ENCODE measurements around the gene CELF1.

CELF1 gene

DNA sequence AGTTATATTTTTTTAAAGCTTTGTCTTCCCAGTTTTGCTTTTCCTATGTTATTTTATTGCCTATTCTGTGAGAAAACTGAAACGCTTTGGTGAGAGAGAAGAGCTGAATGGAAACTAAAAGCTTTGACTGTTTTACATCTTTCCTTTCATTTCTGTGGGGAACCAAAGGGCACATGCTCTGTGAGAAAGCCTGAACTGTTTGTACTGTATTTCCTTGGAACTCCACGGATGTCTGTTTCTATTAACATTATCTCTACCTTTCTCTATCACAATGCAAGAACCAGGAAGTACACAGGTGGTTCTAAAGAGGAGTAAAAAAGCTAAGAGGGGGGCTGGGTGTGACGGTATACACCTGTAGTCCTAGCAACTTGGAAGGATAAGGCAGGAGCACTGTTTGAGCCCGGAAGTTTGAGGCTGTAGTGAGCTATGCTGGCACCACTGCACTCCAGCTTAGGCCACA lies 43.8 kb downstream of the CELF1 start:
- DNase-seq (ENCODE audit: low spot score), result no peak

DNA sequence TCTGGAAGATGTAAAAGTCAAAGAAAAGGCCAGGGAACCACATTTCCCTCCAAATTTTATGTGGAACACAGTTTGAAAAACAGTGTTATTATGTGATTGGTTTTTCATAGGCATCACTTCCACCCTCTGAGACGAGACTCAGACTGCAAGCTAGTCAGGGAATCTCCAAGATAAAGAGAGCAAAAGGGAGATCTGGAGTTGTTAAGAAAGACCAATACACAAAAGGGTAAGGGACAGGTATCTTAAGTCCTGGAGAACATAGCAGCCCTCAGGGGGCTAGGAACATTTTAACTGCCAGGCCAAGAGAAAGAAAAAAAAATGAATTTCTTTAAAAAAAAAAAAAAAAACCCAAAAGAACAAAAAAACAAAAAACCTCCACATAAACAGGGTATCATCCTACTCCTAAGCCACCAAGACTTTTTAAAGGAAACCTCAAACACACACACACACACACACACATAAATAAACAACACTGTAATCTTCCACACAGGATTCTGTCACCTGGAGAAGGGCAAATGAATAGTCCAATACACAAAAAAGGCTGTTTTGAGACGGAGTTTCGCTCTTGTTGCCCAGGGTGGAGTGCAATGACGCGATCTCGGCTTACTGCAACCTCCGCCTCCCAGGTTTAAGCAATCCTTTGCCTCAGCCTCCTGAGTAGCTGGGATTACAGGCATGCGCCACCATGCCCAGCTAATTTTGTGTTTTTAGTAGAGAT lies 44.5 kb downstream of the CELF1 start:
- no peak for DNase-seq (ENCODE audit: low spot score)

DNA sequence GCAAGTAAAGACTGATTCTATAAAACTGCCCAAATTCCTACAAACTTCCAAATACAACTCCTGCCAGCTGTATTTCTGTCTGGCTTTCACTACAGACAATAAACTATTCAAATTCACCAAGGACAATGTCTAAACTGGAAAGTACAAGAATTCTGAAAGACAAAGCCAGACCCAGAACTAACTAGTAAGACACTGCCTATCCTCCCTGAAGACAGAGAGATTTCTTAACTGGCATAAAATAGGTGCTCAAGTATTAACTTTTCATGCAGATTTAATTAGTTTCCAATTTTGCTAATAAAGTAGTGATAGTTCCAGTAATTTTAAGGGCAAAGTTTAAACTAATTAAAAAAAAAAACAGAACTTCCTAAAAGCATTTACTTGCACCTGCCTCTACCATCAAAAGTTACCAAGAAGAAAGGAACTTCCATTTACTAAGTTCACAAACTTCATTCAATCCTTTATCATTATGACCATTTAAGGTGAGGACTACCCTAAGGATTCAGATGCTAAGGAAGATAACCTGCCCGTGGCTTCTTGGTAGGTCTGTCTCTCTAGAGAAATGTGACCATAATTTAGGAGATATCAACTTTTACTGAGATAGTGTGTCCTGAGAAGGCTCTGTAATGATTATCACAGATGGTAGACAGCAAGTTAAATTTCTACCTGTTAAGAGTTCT lies 45.2 kb downstream of the CELF1 start:
- DNase-seq (ENCODE audit: low spot score), result no peak

DNA sequence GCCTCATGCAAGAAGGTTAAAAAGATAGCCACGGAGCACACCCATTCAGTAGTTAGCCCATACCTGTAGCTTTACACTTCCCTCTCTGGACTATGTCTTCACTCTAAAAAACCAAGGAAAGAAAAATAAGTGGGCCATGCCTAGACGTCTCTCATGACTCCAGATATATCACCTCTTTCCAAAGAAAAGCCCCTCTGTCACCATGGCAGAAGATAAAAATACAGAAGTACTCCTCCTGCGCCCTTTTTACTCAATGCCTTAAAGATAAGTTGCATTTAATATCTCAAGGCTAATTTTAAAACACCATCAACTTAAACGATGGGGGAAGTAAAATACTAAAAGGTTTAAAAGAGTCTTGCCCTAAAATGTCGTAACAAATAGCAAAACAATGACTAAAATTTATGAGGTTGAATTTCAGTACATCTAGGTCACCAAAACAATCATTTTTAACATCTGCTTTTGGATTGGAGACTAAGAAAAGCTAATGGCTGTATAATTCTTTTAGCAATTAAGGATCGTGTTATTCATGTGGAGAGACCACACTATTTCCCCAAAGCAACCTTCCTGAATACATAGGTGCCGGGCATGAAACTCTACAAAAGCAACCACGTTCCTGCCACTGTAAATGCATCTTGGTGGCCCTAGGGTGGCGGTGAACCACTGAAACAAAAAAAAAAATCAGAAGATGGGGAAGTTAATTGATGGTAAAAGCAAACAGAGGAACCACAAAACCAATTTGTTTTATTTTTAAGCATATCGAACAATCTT lies 46.0 kb downstream of the CELF1 start:
- DNase-seq (ENCODE audit: low spot score), result peak; percentile 38

DNA sequence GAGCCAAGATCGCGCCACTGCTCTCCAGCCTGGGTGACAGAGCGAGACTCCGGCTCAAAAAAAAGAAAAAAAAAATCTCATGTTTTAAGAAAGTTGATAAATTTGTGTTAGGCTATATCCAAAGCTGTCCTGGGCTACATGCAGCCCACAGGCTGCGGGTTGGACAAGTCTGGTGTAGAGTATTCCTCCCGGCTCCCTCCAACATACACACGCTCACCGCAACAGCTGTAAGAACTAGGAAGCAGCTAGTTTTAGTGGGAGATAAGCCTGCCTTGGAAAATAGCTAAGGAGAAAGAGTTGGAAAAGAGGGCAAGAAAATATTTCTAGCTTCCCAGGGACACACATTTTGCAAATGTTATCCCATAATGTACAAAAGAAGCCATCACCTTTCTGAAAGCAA lies 46.6 kb downstream of the CELF1 start:
- DNase-seq (ENCODE audit: low spot score), result no peak

DNA sequence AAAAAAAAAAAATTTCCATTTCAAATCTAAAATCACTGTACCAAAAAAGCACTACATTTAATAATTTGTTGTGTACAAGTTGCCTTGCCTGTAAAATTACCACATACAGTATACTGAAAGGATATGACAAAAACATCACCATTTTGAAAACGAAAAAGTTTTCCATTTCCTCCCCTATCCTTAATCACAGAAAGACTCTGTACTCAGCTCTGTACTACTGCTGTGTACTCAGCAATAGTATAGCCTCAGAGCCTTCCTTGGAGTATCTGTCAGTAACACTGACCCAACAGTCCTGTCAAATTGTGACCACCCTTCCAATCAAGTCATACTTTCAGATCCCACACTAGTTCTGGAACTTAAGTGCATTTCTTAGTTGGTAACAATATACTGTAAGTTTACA lies 48.0 kb downstream of the CELF1 start:
- no peak for DNase-seq (ENCODE audit: low spot score)

DNA sequence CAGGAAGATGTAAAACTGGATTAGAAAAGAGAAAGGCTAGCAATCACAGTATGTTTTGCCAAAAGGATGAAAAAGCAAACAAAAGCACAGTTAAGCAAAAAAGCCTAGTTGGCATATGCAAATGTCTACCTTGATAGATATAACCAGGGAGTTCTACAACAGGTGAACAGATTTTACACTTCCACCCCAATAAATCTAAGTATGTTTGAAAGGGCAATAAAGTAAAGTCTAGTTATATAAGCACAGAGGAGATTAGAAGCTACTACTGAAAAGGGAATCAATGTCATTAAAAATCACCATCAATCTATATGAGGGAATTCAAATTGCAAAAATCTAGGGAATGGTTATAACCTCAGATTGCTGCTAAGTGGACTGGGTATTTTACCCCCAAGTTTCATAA lies 49.7 kb downstream of the CELF1 start:
- DNase-seq (ENCODE audit: low spot score), result no peak

DNA sequence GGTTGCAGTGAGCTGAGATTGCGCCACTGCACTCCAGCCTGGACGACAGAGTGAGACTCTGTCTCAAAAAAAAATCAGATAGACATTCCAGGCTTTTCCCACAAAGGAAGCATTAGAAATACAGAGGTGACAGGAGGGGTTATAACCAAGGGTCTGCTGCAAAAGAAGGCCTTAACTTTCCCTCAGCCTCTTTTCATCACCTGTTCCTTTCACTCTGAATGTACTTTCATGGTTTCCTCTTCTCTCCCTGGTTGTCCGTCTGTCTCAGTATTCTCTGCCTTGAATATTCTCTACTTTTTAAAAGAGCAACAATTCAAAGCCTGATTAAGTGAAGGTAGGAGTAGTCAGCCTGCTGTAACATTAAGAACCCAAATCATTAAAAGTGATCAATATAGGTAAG lies 50.2 kb downstream of the CELF1 start:
- DNase-seq (ENCODE audit: low spot score), result no peak

DNA sequence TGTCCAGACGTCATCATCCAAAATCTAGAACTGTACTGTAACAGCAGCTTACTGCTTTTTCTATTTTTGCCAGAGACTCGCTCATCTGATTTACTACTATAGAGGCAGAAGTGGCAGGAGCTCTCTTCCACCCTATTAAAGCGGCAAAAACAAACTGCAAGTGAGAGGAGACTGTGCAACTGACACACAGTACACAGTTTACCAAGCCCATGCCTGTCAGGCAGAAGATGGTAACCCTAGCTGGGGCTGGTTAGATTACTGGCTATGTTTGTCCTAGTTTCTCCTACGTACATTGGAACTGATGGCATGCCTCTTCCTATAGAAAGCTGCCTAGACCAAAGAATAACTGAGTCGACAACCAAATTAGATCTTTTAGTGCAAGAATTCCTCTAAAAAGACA lies 51.8 kb downstream of the CELF1 start:
- DNase-seq (ENCODE audit: low spot score), result no peak

DNA sequence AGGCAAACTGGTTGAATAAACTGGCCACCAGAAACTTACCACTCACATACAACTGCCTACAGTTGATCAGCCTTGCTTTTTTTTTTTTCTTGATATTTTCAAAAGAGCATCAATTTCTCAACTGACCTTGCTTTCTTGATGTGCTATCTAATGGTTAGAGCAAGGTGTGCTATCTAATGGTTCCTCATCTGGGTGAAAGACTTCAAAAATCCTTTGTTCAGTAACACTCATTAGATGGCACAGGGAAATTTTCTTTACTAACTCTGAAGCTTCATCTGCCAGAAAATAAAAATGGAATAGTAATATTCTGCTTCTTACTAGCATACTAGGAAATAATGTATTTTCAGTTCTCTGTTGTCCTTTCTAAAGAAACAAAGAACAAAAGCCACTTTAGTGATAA lies 52.8 kb downstream of the CELF1 start:
- no peak for DNase-seq (ENCODE audit: low spot score)

DNA sequence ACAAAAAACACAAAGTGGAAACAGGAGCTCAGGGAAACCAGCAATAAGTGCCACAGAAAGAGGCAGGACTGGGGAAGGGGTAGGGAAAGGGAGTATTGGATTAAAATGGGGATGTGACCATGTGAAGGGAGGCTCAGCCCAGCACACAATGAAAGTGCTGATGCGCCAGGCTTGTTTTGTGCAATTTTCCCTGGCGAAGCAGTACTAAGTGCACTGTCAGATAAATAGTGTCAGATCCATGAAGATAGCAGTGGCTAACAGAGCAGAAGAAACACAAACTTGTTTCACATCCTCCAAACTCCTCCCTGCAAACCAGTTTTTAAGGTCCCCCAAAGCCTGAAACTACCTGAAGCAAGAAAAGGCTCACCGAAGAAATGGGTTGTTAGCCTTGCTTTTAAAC lies 53.3 kb downstream of the CELF1 start:
- no peak for DNase-seq (ENCODE audit: low spot score)

DNA sequence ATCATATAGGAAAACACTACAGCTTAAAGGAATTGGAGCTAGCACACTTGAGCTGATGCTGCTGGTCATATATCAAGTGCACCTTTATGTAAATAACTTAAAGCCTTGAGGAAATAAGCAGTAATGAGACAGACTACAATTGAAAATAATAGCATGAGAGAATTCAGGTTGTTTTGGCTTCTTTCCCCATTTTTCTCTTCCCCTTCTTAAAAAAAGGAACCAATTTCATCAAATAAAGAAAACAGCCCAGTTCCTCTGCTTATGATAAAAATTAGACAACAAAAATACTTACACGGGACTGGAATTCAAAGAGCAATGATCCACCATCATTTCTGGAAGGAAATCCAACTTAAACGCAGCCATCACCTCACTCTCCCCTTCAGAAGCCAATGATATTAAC lies 53.8 kb downstream of the CELF1 start:
- DNase-seq (ENCODE audit: low spot score), result no peak

DNA sequence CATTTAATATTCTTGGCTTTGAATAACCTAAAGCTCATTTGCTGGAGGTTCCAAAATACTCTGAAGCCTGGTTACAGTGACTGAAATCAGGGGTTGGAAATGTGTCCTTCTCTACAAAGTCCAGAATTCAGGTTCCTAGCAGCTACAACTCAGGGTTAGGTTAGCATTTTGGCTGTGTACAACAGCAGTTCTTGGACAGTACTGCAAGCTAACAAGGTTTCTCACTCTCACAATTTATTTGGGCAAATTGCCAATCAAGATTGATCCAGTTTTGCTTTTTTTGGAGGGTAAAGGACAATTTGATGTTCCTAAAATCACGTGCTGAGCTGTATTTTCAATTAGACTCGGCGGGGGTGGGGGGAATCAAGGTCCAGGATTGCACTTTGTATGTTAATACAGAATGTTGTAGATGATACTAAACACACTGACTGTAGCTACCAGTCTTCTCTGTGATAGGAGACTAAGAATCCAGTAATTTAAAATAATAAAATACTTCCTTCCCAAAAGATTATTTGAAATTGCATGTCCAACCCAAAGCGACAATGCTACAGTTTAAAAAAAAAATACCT lies 54.3 kb downstream of the CELF1 start:
- DNase-seq (ENCODE audit: low spot score), result no peak

DNA sequence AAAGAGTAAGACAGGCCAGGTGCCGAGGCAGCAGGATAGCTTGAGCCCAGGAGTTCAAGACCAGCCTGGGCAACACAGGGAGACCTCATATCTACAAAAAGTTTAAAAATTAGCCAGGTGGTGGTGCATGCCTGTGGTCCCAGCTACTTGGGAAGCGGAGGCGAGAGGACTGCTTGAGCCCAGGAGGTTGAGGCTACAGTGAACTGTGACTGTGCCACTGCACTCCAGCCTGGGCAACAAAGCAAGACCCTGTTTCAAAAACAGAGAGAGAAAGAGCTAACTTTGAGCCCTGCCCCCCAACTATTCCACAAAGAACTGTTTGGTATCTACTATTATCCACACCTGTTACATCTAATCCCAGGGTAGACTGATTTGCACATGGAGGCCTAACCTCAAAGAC lies 54.8 kb downstream of the CELF1 start:
- DNase-seq (ENCODE audit: low spot score), result no peak

DNA sequence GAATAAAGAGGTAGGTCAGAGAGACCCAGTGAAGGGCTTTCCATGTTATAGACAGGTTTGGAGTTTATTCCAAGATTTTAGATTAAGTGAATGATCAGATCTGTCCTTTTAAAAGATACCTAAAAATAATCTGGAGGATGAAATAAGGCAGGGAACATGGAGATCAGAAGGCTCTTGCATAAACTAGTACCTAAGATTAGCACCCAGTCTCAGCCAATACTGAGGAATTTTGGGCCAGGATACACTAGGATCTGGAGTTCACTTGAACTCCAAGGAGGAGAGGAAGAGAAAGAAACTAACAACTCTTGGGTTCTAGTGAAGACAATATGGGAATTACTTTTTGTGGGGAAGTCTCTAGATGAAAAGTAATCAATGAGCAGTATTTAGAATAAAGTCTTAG lies 56.1 kb downstream of the CELF1 start:
- no peak for DNase-seq (ENCODE audit: low spot score)

DNA sequence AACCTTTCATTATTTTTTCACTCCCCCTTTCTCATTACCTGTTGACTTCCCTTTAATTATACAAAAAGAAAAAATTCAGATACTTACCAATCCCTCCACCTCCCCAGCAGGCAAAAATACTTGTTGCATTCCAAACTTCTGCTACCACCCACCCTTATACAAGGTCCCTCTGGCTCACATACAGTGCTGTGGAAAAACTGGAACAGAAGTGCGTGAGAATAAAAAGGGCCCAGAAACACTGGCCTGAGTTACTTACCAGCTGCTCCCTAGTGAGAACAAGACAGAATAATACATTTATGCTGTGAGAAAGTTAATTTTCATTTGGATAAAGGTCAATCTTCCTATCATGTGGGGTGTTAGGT lies 57.1 kb downstream of the CELF1 start:
- DNase-seq (ENCODE audit: low spot score), result no peak

DNA sequence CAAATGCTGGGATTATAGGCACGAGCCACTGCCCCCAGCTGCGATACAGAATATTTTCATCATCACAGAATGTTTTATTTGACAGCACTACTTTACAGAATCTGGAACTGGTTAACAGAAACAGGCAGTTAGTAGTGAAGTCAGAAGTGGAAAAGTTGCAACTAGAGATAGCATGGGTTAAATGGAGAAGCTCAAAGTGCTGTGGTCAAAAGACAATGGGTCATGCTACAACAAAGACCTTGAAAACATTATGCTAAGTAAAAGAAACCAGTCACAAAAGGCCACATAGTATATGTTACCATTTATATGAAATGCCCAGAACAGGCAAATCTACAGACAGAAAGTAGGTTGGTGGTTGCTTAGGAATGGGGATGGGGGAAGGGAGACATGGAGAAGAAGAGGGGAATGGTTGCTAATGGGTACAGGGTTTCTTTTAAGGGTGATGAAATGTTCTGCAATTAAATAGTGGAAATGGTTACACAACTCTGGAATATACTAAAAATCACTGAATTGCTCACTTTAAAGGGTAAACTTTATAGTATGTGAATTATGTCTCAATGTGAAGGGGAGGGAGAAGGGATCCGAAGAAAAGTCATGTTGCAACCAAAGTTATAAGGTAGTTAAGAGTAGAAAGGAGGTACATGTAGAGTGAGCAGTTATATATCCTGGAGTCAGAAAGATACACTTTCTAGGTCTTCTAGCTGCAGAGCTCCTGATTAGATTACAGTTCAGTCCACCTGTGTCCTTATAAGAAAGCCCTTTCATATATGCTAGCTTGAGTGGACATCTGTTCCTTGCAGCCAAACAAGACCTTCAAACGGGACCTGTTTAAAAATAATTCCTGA lies 57.7 kb downstream of the CELF1 start:
- DNase-seq (ENCODE audit: low spot score), result no peak

DNA sequence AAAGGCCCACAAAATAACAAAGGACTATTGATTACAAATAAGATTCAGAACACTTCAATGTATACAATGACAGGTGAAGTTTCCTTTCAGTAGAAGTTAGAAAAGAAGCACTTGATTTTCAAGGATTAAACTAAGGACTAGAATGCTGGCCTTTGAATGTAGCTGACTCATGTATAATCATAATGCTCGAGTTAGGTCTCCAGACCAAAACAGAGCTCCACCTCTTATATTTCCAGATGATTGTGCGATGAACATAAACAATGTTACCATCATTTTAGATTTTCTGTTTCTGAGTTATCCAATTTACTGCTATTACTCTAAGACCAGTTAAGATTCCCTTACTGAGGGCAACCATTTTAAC lies 63.6 kb downstream of the CELF1 start:
- no peak for DNase-seq (ENCODE audit: low spot score)

DNA sequence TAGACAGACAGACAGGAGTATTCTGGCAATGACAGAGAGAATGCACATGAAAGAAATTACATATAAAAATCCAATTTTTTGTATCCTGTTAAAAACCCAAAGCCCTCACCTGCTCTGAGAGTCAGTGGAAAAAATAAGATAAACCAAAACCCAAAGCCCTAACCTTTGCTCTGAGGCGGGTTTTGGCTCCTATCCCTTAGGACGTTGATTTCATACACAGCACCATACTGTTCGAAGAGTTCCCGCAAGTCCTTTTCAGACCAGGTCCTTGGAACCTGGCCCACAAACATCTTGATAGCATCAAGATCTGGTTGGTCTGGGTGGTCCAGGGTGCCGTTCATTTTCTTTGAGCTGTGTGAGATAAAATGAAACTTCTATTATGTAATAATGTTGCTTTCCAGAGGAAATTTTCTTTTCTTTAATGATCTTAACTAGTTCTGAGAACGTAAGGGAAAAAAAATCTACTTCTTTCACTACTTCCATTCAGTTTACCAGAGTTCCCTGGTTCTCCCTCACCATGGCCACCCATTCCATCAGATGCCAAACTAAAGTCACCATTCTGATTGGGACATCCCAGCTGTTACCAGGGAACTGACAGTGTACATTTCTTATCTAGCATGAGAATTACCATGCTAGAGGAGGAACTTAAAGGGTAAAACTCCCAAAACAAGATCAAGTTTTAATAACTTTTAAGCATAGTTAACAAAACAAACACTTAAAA lies 64.1 kb downstream of the CELF1 start:
- no peak for DNase-seq (ENCODE audit: low spot score)

DNA sequence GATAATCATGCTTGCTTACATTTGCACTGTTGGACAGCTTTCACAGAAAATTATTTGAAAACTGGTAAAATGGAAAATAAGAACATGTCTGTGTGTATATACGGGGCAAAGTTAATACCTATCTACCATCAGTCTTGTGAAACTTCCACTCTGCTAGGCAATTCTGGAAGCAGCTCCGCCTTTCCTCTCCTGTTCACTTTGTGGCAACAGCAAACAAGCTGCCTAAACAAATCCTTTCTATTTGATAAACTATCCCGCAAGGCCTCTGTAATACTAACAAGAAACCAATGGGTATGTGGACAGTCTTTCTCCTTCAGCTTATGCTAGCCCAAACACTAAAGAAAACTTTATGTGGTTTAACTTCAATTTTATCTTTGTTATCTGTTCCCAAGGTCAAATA lies 64.8 kb downstream of the CELF1 start:
- DNase-seq (ENCODE audit: low spot score), result no peak

DNA sequence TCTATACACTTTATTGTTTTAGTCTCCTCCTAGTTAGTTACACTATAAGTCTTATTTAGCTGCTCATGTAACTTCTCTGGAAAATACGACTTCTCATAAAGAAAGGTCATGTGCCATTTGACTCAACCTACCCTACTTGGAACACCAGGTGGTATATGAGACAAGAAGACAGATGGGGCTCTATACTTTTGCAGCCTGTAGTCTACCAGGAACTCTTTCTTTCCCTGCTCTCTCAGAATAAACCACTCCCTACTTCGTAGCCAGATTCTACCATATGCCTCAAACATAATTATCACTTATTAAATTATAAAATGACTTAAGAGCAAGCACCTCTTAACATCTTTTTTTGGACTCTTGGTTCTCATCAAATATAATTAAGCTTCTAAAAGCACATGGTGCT lies 65.5 kb downstream of the CELF1 start:
- no peak for DNase-seq (ENCODE audit: low spot score)
